Measurements from ENCODE around the gene USP32.
"Not testable (repeated sequence)": the region's sequence is repeated elsewhere in the genome, so short reads cannot be mapped to it uniquely, and the experiment has no call there.

USP32 gene

DNA sequence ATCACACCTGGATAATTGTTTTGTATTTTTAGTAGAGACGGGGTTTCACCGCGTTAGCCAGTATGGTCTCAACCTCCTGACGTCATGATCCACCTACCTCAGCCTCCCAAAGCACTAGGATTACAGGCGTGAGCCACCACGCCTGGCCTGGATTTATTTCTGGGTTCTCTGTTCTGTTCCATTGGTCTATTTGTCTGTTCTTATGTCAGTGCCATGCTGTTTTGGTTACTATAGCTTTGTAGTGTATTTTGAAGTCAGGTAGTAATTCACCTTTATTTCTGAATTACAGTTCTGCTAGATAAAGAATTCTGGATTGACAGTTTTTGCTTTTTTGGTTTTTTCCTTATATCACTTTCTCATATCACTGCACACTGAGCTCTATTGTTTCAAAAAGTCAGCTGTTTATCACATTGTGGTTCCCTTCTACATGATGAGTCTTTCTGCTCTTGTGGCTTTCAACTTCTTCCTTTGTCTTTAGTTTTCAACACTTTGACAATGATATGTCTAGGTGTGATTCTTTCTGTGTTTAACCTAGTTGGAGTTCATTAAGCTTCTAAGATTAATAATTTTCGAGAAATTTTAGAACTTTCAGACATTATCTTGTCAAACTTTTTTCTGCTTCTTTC lies 144.0 kb downstream of the USP32 start:
- no peak for DNase-seq (ENCODE audit: low read depth in 1 of 2, low spot score in 1 of 2)

DNA sequence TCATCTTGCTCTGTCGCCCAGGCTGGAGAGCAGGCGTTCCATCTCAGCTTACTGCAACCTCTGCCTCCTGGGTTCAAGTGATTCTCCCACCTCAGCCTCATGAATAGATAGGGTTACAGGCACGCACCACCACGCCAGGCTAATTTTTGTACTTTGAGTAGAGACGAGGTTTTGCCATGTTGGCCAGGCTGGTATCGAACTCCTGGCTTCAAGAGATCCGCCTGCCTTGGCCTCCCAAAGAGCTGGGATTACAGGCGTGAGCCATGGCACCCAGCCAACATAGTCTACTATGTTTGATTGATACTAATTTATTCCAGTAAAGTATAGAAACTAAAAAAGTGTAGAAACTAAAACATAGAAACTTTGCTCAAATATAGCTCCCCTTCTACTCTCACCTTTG lies 147.3 kb downstream of the USP32 start:
- no peak for DNase-seq (ENCODE audit: low read depth in 1 of 2, low spot score in 1 of 2)

DNA sequence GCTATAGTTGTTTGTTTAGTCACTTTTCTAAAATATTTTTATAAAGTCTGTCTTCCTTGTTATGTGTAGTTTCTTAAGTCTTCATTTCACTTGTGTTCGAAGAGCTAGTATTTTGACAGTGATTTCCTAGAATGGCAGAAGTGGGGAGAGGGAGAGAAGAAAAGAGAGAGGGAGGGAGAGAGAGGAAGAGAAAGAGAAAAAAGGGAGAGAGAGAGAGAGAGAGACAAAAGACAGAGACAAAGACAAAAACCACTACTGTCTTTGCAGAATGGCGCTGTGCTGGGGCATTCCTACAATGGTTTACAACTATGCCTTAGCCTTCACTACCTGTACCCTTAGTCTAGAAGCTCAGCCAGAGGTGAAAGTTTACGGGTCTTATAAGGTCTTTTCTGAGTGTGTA lies 151.6 kb downstream of the USP32 start:
- DNase-seq (ENCODE audit: low read depth in 1 of 2, low spot score in 1 of 2): no peak

DNA sequence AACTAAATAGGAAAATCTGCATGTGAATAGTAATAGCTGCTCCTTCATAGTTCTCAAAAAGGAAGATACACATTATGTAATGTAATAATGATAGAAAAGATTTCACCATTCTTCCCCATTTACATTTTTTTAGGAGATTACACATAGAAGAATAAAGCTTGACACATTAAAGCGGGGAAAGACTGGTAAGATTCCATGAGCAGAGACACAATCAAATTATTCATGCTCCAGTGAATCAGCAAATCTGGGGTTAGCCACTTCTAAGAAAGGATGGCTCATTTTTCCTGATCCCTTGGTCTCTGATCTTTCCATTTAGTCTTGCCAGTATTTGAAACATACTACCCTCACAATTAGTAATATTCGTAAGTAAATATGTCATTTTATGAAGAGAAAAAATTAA lies 160.2 kb downstream of the USP32 start:
- no peak for DNase-seq (ENCODE audit: low read depth in 1 of 2, low spot score in 1 of 2)

DNA sequence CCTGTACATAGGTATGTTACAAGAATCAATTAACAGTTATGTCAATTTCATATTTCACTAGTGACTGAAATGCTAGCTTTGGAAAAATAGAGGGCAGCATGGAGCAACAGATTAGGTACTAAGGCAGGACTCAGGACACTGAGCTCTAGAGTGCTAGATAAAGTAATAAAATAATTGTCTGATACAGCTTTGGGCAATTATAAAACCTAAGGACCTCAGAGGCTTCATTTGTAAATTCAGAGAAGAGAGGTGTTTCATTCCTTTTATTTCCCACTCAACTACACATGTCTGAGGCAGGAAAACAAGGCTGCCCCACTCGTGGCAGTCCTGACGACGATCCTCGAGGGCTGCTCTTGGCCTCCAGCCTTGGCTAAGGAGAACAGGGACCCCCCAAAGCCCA lies 160.7 kb downstream of the USP32 start:
- DNase-seq (ENCODE audit: low read depth in 1 of 2, low spot score in 1 of 2): no peak

DNA sequence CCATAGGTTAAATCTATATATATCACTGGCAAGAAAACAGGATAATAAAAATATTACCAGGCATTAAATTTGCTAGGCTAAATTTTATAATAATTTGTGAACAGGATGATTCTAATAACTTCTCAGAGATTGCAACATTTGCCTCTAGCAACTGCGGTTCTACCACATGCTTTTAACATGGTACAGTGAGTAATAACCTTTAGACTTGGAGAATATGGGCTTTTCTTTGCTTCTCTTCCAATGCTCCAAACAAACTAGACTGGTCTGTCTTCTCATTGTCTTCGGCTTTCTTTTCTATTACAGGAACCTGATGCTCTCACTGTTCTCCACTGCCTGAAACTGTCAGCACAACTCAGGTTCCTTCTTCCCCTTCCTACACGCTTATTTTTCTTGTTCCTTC lies 161.6 kb downstream of the USP32 start:
- no peak for DNase-seq (ENCODE audit: low read depth in 1 of 2, low spot score in 1 of 2)

DNA sequence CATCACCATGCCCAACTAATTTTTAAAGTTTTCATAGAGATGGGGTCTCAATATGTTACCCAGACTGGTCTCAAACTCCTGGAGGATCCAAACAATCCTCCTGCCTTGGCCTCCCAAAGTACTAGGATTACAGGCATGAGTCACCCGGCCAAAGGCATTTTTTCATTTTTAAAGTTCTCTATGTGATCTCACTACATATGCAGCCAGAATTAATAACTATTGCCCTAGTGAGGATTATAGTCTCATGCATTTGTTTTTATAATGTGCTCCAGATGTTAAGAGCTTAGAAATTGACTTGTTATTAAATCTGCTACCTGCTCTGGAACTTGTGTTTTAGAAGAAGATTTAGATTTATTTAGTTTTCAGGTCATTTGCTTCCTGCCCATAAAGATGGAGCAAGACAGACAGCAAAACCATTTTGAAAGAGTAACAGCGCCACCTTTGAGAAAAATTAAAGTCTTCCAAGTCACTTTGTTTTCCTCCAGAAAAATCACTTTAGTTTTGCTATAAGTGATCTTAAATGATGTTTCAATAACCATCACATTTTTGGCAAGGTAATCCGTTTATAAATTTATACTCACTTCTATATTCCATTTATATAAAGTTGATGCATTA lies 162.6 kb downstream of the USP32 start:
- DNase-seq (ENCODE audit: low read depth in 1 of 2, low spot score in 1 of 2): no peak

DNA sequence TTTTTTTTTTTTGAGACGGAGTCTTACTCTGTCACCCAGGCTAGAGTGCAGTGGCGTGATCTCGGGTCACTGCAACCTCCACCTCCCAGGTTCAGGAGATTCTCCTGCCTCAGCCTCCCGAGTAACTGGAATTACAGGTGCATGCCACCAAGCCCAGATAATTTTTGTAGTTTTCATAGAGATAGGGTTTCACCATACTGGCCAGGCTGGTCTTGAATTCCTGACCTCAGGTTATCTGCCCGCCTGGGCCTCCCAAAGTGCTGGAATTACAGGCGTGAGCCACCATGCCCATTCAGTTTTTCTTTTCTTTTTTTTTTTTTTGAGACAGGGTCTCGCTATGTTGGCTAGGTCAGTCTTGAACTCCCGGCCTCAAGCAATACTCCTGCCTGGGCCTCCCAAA lies 164.7 kb downstream of the USP32 start:
- not testable (repeated sequence) for DNase-seq (ENCODE audit: low read depth in 1 of 2, low spot score in 1 of 2)

DNA sequence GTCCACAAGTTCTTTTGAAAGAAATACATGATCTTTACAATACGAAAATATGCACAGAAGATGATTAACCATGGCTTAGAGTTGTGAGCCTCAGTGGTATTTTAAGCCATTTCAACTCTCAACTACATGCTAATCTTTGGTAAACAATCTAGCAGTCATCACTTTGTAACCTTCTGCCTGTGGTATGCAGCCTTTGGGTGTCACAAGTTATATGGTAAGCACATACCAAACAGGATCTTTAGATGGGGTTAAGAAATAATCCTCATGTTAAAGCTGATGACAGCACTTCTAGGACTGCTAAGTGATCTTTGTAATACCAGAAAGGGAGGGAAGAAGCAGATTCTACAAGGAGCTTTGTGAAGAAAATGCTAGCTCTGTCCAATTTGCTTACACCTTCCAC lies 167.9 kb downstream of the USP32 start:
- DNase-seq (ENCODE audit: low read depth in 1 of 2, low spot score in 1 of 2): no peak

DNA sequence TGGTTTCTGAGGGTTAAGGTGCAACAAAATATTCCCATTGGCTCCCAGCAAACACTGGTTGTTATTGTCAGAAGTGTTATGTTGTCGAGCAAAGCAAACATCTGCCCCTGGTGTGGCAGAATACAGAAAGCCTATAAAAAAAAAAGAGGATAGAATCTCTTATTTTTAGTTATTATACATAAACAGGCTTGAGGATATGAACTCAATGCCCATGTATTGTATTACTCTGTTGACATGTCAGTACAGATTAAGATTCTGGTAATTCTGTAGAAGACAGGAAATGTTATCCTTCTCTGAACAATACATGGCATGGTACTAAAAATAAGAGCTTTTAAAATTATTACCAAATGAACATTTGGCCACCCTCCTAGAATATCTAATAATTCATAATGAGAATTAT lies 168.5 kb downstream of the USP32 start:
- no peak for DNase-seq (ENCODE audit: low read depth in 1 of 2, low spot score in 1 of 2)

DNA sequence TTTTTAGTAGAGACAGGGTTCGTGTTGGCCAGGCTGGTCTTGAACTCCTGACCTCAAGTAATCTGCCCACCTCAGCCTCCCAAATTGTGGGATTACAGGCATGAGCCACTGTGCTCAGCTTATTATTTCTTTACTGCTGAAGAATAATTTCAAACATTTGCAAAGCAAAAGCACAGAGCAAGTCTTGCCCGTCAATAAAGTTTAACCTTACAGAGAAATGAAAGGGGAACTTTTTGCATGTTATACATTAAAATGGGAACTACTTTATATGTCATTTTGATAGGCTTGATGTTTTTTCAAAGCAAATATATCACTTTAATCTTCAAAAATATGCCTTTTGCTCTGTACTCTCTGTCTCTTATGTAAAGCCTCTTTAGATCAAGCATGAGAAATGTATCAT lies 173.2 kb downstream of the USP32 start:
- not testable (repeated sequence) for DNase-seq (ENCODE audit: low read depth in 1 of 2, low spot score in 1 of 2)

DNA sequence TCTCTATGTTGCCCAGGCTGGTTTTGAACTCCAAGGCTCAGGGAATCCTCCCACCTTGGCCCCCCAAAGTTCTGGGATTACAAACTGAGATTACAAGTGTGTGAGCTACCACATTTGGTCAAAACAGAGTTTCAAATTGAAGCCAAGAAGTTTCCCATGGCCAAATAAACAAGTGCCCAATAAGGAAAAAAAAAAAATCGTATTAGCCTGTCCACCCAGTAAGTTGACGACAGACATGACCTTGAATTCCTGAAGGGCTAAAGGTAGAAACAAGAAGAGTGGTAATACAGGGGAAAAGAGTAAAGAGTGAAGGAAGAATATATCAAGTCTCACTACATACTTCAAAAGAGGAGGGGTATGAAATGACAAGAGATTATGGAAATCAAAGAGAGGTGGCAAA lies 176.0 kb downstream of the USP32 start:
- not testable (repeated sequence) for DNase-seq (ENCODE audit: low read depth in 1 of 2, low spot score in 1 of 2)

DNA sequence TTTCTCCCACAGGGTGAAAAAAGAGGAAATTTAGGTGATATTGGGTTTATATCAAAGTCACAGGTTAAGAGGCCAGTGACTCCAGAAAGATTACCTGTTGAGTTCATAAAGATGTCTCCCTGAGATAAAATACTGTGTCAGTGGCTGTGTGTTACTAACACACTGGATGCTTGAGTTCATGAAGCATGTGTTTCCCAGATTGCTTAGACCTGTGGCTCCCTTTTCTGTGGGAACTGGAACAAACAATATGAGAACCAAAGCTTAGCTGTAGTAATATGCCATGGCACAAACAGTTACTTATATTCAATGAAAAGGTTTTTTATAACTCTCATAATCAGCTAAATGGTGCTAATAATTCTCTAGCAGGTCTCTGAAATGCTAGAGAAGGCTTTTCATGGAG lies 180.7 kb downstream of the USP32 start:
- DNase-seq (ENCODE audit: low read depth in 1 of 2, low spot score in 1 of 2): not testable (repeated sequence)

DNA sequence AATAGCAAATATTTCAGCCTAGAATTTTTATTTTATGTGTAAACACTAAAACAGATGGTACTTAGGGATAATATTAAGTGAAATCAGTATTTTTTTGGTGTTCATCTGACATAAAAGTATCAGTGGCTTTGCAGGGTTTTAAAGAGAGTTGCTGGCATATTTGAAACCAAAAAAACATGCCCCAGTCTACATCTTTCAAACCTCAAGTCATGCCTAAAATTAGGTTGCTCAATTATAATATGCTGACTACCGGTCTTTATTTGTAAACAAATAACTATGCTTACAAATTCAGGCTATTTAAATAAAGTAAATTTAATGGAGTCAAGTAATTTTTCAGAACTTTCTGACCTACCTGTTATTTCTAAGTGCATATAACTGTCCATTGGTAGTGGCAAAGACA lies 183.6 kb downstream of the USP32 start:
- not testable (repeated sequence) for DNase-seq (ENCODE audit: low read depth in 1 of 2, low spot score in 1 of 2)

DNA sequence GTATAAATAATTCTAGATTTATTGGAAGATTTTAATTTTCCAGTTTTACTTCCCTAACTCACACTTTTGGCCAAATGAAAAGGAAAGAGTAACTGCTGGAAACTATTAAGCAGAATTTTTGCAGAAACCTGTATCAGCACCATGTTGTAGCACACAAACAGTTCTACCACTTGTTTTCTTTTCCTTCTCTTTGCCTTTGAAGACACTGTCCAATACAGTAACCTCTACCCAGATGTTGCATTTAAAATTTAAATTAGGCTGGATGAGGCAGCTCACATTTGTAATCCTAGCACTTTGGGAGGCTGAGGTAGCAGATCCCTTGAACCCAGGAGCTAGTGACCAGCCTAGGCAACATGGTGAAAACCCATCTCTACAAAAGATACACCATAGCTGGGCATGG lies 186.2 kb downstream of the USP32 start:
- not testable (repeated sequence) for DNase-seq (ENCODE audit: low read depth in 1 of 2, low spot score in 1 of 2)

DNA sequence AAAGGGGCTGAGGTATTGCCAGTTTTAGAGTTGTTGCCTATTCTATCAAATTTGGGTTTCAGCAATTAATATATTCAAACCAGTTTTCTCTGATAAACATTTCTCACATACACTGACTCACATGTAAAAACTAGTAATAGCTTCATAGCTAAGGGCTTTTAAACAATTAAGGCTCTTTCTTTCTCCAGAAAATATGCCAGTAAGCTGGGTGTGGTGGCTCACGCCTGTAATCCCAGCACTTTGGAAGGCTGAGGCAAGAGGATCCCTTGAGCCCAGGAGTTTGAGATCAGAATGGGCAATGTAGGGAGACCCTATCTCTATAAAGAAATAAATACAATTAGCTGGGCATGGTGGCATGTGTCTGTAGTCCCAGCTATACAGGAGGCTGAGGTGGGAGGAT lies 193.3 kb downstream of the USP32 start:
- not testable (repeated sequence) for DNase-seq (ENCODE audit: low read depth in 1 of 2, low spot score in 1 of 2)

DNA sequence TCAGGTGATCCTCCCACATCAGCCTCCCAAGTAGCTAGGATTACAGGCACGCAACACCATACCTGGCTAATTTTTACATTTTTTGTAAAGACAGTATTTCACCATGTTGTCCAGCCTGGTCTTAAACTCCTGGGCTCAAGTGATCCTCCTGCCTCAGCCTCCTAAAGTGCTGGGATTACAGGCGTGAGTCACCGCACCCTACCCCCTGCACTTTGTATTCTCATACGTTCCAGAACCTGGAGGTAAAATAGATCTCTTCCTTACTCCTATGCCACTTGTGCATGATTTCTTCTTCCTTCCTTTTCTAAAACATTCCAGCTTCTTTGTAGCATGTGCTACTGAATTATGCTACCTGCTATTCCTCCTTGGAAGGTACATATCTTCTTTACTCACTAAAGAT lies 197.8 kb downstream of the USP32 start:
- DNase-seq (ENCODE audit: low read depth in 1 of 2, low spot score in 1 of 2): not testable (repeated sequence)

DNA sequence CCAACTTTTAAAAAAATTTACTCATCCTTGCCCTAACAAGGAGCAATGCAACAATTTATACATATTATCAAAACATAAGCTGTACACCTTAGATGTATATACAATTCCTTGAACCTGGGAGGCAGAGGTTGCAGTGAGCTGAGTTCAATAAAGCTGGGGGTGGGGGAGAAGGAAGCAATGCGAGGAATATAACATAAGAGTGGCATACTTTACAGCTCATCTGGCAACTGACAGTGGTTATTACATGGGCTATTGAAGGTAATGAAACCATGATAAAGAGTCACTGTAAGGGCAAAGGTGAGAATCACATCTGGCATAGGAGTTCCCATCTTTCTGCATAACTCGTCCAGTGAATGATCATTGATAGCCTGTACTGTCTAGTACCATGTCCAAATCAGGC lies 198.5 kb downstream of the USP32 start:
- no peak for DNase-seq (ENCODE audit: low read depth in 1 of 2, low spot score in 1 of 2)

DNA sequence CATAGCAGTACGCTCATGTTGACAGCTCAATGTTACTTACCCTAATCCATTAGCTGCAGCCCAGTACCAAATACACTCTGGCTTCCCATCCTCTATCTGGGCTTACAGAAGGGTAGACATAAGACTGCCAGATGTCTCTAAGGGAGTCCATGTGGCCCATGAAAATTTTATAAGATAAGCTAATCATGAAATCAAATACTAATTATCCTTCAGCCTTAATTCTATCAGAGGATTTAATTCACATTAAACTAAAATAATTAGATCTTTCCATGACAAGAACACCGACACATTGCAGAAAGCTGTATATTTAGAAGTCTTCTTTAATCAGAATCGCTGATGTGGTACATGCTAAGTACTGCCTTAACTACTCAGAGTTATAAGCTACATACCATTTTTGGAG lies 198.9 kb downstream of the USP32 start:
- DNase-seq (ENCODE audit: low read depth in 1 of 2, low spot score in 1 of 2): not testable (repeated sequence)

DNA sequence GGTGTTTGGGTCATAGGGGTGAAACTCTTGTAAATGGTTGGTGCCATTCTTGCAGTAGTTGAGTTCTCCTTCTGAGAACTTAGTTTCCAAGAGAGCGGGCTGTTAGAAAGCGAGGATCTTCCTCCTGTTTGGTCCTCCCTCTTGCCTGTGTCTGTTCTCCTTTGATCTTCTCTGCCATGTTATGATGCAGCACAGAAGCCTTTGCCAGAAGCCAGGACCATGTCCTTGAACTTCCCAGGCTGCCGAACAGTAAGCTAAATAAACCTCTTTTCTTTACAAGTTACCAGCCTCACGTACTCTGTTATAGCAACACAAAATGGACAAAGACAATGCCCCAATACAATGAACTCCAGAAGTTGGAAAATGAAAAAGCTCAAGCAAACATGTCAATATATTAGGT lies 201.9 kb downstream of the USP32 start:
- DNase-seq (ENCODE audit: low read depth in 1 of 2, low spot score in 1 of 2): not testable (repeated sequence)

DNA sequence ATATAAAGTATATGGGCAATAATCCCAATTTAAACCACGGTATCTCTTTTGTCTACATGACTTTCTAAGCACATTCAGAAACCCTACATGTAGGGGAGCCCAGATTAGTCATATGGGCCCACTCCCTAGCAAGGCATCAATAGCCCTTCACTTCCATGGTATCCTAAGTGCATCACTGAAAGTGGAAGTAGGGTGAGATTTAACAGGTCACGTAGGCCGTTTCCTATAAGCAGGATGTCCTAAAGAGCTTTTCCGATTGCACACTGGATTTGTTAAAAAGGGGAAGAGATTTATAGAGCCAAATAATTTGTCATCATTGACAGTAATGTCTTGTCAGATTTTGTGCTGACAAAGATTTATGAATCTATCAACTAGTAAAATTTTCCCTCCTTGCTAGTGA lies 203.2 kb downstream of the USP32 start:
- no peak for DNase-seq (ENCODE audit: low read depth in 1 of 2, low spot score in 1 of 2)

DNA sequence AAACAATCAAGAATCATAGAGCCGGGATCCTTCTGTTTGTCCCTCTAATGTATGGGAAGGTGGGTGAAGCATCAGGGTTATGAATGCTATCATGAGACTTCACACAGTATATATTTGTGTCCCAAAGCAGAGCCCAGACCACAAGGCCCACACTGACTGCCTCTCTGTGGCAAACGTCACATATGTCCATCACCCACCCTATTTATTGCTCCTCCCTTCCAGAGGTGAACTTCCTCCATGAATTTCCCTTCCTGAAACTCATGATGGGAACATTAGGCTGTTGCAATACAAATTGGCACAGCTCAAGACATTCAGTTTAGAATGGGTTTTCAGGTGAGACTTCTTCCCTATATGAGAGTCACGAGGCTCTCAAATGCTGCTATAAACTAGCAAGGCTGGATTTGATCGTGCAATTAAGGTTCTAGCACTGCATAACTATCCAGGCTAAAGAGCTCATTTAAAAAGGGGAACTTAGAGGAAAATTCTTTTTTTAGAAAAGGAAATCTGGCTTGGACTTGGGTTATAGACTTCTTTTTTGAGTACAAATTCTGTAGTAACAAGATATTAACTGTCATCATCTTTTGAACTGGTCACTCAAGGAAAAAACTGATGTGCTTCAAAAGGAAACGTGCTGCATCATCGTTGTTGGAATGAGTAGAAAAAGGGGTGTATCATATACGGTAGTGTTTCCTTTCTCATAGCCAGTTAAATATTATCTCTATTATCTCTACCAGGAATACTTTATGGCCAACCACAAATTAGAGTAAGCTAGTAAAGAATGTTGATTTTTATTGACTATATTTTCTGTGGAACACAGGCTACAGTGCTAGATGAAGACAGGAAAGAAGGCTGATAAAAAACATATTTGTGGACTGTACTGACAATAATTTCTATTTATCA lies 204.8 kb downstream of the USP32 start:
- DNase-seq (ENCODE audit: low read depth in 1 of 2, low spot score in 1 of 2): not testable (repeated sequence)
